NCI-H1092 treated with DMSO at 0.1 percent for 48 hours (cell line): Measurements from ENCODE around the gene SPATA21.
A peak's percentile ranks its signal among the peaks of the same experiment; 100 is the strongest.

Source experiments
- DNase-seq: peaks from one replicate; lab custom pipeline; 2025; lab: John Stamatoyannopoulos, UW

Gene SPATA21

GRCh38 chr1:16451841-16452528 is 14.8 kb upstream of the SPATA21 start:
- DNase-seq = no peak

- no peak for DNase-seq
Observed at GRCh38 chr1:16450863-16451481, 13.7 kb upstream of the SPATA21 start.

GRCh38 chr1:16449666-16450065 is 12.4 kb upstream of the SPATA21 start:
- no peak for DNase-seq

GRCh38 chr1:16449065-16449464 is 11.8 kb upstream of the SPATA21 start:
- DNase-seq = no peak

- DNase-seq = no peak
Observed at GRCh38 chr1:16447641-16448040, 10.4 kb upstream of the SPATA21 start.

GRCh38 chr1:16446116-16446515 is 8.9 kb upstream of the SPATA21 start:
- DNase-seq = no peak

GRCh38 chr1:16445052-16445451 is 7.8 kb upstream of the SPATA21 start:
- no peak for DNase-seq

- no peak for DNase-seq
Observed at GRCh38 chr1:16443975-16444770, 6.9 kb upstream of the SPATA21 start.

- no peak for DNase-seq
Observed at GRCh38 chr1:16442941-16443340, 5.7 kb upstream of the SPATA21 start.

GRCh38 chr1:16442265-16442664 is 5.0 kb upstream of the SPATA21 start:
- DNase-seq = no peak

GRCh38 chr1:16441282-16441665 is 4.0 kb upstream of the SPATA21 start:
- no peak for DNase-seq

GRCh38 chr1:16440470-16441281 is 3.5 kb upstream of the SPATA21 start, which contains the start of gene NECAP2:
TSS of gene NECAP2 (plus strand) at chr1:16440724. CDS start at chr1:16440762, 38 bp downstream.
- peak; percentile 96 for DNase-seq

GRCh38 chr1:16440131-16440469 is 2.9 kb upstream of the SPATA21 start:
- DNase-seq = no peak

GRCh38 chr1:16438924-16439323 is 1.7 kb upstream of the SPATA21 start:
- DNase-seq = no peak

GRCh38 chr1:16438516-16438915 is 1.3 kb upstream of the SPATA21 start:
- DNase-seq = no peak

- DNase-seq = no peak
Observed at GRCh38 chr1:16434501-16434900, 2.7 kb downstream of the SPATA21 start.

- DNase-seq = no peak
Observed at GRCh38 chr1:16434007-16434406, 3.2 kb downstream of the SPATA21 start.

- DNase-seq = no peak
Observed at GRCh38 chr1:16433030-16433429, 4.2 kb downstream of the SPATA21 start.

- DNase-seq = no peak
Observed at GRCh38 chr1:16430606-16431005, 6.6 kb downstream of the SPATA21 start.

GRCh38 chr1:16425125-16426025 is 11.8 kb downstream of the SPATA21 start:
- DNase-seq = no peak

GRCh38 chr1:16422041-16422440 is 15.2 kb downstream of the SPATA21 start:
- DNase-seq = no peak
